ENCODE measurements around the gene ZNF200.
"Not testable (repeated sequence)": the region's sequence is repeated elsewhere in the genome, so short reads cannot be mapped to it uniquely, and the experiment has no call there.

- TF ChIP-seq CTCF, POLR2A, EP300 (IDR thresholded peaks at IDR 0.05): not testable (repeated sequence)
Observed at GRCh38 chr16:3197694-3198333, 37.1 kb downstream of the ZNF200 start.
